Measurements from ENCODE around the gene TP73. TPM values are rescaled to one million over a fixed set of nuclear protein-coding genes. Genes with fewer than 3 reads are reported as not detected.

TP73 gene
- total RNA-seq, 1 donor from 2014 or later: not detected

DNA sequence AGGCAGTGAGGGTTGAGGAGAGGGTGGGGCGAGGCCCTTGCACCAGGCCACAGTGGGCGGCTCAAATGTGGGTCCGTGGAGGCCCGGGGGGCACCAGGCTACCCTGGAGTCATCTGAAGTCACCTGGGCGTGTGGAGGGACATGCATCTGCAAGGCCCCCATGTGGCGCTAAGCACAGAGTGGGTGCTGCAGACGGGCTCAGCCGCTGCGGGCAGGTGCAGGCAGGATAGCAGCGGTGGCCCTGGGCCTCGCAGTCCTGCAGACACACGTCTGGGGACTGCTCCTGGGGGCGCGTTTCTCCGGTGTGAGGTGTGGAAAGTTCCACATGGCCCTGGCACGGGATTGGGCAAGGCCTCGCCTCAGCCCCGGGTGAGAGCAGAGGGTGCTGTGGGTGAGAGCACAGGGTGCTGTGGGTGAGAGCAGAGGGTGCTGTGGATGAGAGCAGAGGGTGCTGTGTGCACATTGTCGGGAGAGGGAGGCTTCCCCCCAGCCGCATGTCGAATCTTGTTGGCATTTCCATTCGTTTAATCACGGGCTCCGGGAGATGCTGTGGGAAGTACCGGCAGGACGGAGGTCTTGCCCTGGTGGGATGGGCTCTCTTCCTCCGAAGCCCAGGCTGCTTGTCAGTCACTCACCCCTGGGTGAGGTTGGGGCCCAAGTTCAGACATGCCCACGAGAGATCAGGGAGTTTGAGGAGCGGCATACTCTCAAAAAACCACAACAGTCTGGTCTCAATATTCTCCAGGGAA is 46.5 kb downstream of the TP73 start:
- Mint-ChIP-seq H3K4me1 (ENCODE audit: unreplicated experiment) (peaks cover 3% of the 10 kb centered on the region), H3K36me3 (ENCODE audit: low read depth, unreplicated experiment) (no peaks in the 10 kb centered on the region), H3K9me3 (ENCODE audit: unreplicated experiment) (no peaks in the 10 kb centered on the region), H3K27me3 (ENCODE audit: unreplicated experiment) (peaks cover 15% of the 10 kb centered on the region), H3K27ac (ENCODE audit: unreplicated experiment) (no peak overlapping the region), H3K4me3 (ENCODE audit: unreplicated experiment) (no peak overlapping the region)
- no peak for DNase-seq (ENCODE audit: low spot score)
- no peak for TF ChIP-seq CTCF (IDR thresholded peaks at IDR 0.05; ENCODE audit: unreplicated experiment)

- H3K27me3 Mint-ChIP-seq (ENCODE audit: unreplicated experiment): peaks cover 15% of the 10 kb centered on the region
- DNase-seq (ENCODE audit: low spot score): no peak
- no peak for TF ChIP-seq CTCF (IDR thresholded peaks at IDR 0.05; ENCODE audit: unreplicated experiment)
- peaks cover 7% of the 10 kb centered on the region for H3K4me1 Mint-ChIP-seq (ENCODE audit: unreplicated experiment)
- H3K9me3 Mint-ChIP-seq (ENCODE audit: unreplicated experiment): no peaks in the 10 kb centered on the region
- no peaks in the 10 kb centered on the region for H3K36me3 Mint-ChIP-seq (ENCODE audit: low read depth, unreplicated experiment)
- H3K4me3 Mint-ChIP-seq (ENCODE audit: unreplicated experiment): no peak overlapping the region
- H3K27ac Mint-ChIP-seq (ENCODE audit: unreplicated experiment): no peak overlapping the region
Measured at GRCh38 chr1:3699596-3699995, 47.3 kb downstream of the TP73 start.

DNA sequence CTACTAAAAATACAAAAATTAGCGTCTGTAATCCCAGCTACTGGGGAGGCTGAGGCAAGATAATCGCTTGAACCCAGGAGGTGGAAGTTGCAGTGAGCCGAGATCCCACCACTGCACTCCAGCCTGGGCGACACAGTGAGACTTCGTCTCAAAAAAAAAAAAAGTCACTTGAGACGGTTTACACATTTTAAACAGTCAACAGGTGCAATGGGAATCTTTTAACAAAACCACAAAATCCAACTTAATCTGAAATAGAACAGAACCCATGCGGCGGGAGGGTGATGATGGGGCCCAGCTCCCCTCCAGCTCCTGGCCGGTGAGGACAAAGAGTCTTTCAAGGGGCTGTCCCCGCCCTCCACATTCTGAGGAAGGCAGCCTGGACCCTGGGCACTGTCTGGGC is 48.3 kb downstream of the TP73 start:
- no peak overlapping the region for H3K27ac Mint-ChIP-seq (ENCODE audit: unreplicated experiment)
- no peaks in the 10 kb centered on the region for H3K9me3 Mint-ChIP-seq (ENCODE audit: unreplicated experiment)
- H3K4me3 Mint-ChIP-seq (ENCODE audit: unreplicated experiment): no peak overlapping the region
- H3K4me1 Mint-ChIP-seq (ENCODE audit: unreplicated experiment): peaks cover 7% of the 10 kb centered on the region
- TF ChIP-seq CTCF (IDR thresholded peaks at IDR 0.05; ENCODE audit: unreplicated experiment): no peak
- DNase-seq (ENCODE audit: low spot score): no peak
- no peaks in the 10 kb centered on the region for H3K36me3 Mint-ChIP-seq (ENCODE audit: low read depth, unreplicated experiment)
- peaks cover 11% of the 10 kb centered on the region for H3K27me3 Mint-ChIP-seq (ENCODE audit: unreplicated experiment)

- Mint-ChIP-seq H3K27me3 (ENCODE audit: unreplicated experiment) (peaks cover 4% of the 10 kb centered on the region), H3K4me3 (ENCODE audit: unreplicated experiment) (no peak overlapping the region), H3K4me1 (ENCODE audit: unreplicated experiment) (peaks cover 10% of the 10 kb centered on the region), H3K27ac (ENCODE audit: unreplicated experiment) (no peak overlapping the region), H3K36me3 (ENCODE audit: low read depth, unreplicated experiment) (no peaks in the 10 kb centered on the region), H3K9me3 (ENCODE audit: unreplicated experiment) (no peaks in the 10 kb centered on the region)
- no peak for DNase-seq (ENCODE audit: low spot score)
- no peak for TF ChIP-seq CTCF (IDR thresholded peaks at IDR 0.05; ENCODE audit: unreplicated experiment)
Measured at GRCh38 chr1:3702528-3702927, 50.2 kb downstream of the TP73 start.

GRCh38 chr1:3702990-3703728 is 50.8 kb downstream of the TP73 start:
- H3K4me1 Mint-ChIP-seq (ENCODE audit: unreplicated experiment): peaks cover 11% of the 10 kb centered on the region
- no peaks in the 10 kb centered on the region for H3K36me3 Mint-ChIP-seq (ENCODE audit: low read depth, unreplicated experiment)
- H3K9me3 Mint-ChIP-seq (ENCODE audit: unreplicated experiment): no peaks in the 10 kb centered on the region
- H3K27ac Mint-ChIP-seq (ENCODE audit: unreplicated experiment): no peak overlapping the region
- no peak overlapping the region for H3K4me3 Mint-ChIP-seq (ENCODE audit: unreplicated experiment)
- DNase-seq (ENCODE audit: low spot score): no peak
- peak; percentile 16 for TF ChIP-seq CTCF (IDR thresholded peaks at IDR 0.05; ENCODE audit: unreplicated experiment)
- peaks cover 4% of the 10 kb centered on the region for H3K27me3 Mint-ChIP-seq (ENCODE audit: unreplicated experiment)

Data from endothelial cell (in vitro differentiated cells).